IMR-90 (cell line): ENCODE results near the gene RASSF6.

Source experiments
- CEBPB ChIP-seq: IDR thresholded peaks from 2 replicates; pipeline ENCODE4 v1.6.1; 2012; ENCODE audit warnings: low read depth, low read length, improper control_type of control experiment
- CHD1 ChIP-seq: IDR thresholded peaks from 2 replicates; pipeline ENCODE4 v1.6.1; 2012; ENCODE audit warnings: low read depth, low read length, improper control_type of control experiment
- MXI1 ChIP-seq: IDR thresholded peaks from 2 replicates; pipeline ENCODE4 v1.6.1; 2012; ENCODE audit warnings: low read depth, mild to moderate bottlenecking, low read length, moderate library complexity, borderline replicate concordance
- POLR2A ChIP-seq: IDR thresholded peaks from 2 replicates; pipeline ENCODE4 v1.6.1; 2012; ENCODE audit warnings: mild to moderate bottlenecking, low read depth, low read length
- RAD21 ChIP-seq: IDR thresholded peaks from 2 replicates; pipeline ENCODE4 v1.6.1; 2012; ENCODE audit warnings: low read length, improper control_type of control experiment
- RFX5 ChIP-seq: IDR thresholded peaks from 2 replicates; pipeline ENCODE4 v1.8.0; 2012; ENCODE audit warnings: low read depth, mild to moderate bottlenecking, low read length, moderate library complexity
- TF ChIP-seq, protein P1 (sequence below): conservative IDR thresholded peaks from 2 replicates; pipeline ENCODE4 v1.5.1; 2012; ENCODE audit warnings: mild to moderate bottlenecking, low read depth, low read length, improper control_type of control experiment

DNA sequence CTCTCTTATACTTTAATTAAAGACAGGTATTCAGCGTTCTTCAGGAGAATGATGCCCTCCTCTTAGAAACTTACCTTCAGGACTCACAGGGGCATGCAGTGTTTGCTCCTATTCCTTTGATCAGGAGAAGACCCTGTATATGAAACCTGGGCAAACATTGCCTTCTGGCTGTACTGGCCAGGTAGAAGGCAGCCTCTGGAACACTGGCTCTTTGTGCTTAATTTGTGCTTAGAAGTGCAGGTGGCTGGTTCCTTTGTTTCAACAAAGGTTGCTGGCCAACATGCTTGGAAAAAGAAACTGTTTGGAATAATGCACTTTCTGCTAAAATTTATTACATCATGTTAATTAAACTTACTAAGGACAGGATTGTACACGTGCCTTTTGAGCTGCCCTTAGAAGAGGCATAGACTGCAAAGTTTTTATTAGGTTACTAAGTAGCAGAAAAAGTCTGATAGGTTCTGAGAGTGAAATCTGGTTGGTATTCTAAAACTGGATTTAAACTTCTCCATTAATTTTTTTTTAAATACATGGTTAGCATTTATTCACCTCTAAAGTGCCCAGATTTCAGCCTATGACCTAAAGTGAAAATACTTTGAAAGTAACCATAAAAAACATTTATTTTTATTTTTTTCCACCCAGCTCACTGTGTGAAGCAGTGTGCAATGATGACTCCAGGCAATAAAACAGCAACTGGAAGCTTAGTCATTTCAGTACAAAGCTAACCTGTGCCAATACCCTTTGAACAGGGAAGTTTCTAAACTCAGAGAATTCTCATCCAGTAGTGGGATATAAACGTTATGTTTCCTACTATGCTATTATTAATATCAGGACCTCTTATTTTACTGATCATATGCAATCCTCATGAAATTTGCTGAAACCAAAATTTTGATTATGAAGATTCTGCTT is 11.3 kb downstream of the RASSF6 start:
- TF ChIP-seq RAD21 = no peak
- TF ChIP-seq POLR2A = no peak
- TF ChIP-seq, protein P1, sequence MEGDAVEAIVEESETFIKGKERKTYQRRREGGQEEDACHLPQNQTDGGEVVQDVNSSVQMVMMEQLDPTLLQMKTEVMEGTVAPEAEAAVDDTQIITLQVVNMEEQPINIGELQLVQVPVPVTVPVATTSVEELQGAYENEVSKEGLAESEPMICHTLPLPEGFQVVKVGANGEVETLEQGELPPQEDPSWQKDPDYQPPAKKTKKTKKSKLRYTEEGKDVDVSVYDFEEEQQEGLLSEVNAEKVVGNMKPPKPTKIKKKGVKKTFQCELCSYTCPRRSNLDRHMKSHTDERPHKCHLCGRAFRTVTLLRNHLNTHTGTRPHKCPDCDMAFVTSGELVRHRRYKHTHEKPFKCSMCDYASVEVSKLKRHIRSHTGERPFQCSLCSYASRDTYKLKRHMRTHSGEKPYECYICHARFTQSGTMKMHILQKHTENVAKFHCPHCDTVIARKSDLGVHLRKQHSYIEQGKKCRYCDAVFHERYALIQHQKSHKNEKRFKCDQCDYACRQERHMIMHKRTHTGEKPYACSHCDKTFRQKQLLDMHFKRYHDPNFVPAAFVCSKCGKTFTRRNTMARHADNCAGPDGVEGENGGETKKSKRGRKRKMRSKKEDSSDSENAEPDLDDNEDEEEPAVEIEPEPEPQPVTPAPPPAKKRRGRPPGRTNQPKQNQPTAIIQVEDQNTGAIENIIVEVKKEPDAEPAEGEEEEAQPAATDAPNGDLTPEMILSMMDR = no peak
- no peak for TF ChIP-seq CEBPB
- TF ChIP-seq CHD1 = no peak
- TF ChIP-seq RFX5 = no peak
- TF ChIP-seq MXI1 = no peak
